Hypothalamus (tissue), 51 donors: ENCODE data around the gene RNF144A.

Experiments used
- DNase-seq, 51 donors: peaks; one replicate each; lab custom pipeline; 2025; lab: John Stamatoyannopoulos, UW

The RNF144A gene

DNA sequence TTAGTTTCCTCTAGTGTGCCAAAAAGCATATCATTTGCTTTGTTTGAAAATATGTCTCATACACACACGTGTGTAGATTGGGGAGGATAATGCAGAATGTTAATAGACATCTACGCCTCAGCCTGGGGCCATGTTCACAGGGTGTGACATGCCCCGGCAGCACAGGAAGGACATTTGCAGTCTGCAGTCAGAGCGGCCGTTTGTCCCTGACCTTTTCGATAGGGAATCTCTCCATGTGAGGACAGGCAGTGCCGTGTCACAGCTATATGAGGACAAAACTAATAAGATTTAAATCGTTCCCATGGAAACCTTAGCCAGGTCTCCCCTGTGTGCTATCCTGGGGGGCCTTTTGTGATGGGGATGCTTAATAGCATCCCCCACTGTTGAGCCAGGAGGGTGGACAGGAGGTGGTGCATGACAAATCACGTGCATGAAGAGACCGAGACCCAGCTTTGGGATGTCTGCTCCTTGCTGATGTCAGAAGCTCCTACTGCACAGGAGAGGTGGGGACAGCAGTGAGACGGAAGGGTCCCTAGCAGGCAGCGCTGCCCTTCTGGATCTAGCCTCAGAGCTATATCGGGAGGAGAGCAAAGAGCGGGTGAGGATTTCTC, 100.6 kb downstream of the RNF144A start:
- peak in 1 of 51 donors; percentile 17 for DNase-seq

- peak in 3 of 51 donors; percentile 25 to 45 (median 27) for DNase-seq
Measured at GRCh38 chr2:7018282-7018701, 101.1 kb downstream of the RNF144A start.

DNA sequence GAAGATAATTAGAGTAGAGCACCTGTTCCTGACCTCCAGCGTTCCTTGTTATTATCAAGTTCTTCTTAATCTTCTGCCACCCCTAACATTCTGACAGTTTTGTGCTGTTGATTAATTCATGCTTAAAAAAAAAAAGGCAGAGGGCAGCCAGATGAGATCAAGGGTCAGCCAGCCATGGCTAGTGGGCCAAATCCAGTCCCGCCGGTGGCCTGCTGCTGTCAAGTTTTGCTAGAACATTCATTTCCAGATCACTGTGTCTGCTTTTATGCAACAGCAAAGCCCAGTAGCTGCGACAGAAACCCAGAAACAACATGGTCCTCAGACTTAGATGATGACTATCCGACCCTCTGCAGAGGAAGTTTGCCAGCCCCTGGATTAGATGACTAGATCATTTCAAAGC, 101.6 kb downstream of the RNF144A start:
- DNase-seq: no peak

GRCh38 chr2:7019191-7019590, 102.0 kb downstream of the RNF144A start:
- no peak for DNase-seq

GRCh38 chr2:7020059-7020458, 102.8 kb downstream of the RNF144A start:
- DNase-seq: no peak

- DNase-seq: no peak
Measured at GRCh38 chr2:7020468-7020867, 103.3 kb downstream of the RNF144A start.

- no peak for DNase-seq
Measured at GRCh38 chr2:7020939-7021470, 103.8 kb downstream of the RNF144A start.

GRCh38 chr2:7022492-7023385, 105.5 kb downstream of the RNF144A start:
- DNase-seq: peak in 1 of 51 donors; percentile 66

DNA sequence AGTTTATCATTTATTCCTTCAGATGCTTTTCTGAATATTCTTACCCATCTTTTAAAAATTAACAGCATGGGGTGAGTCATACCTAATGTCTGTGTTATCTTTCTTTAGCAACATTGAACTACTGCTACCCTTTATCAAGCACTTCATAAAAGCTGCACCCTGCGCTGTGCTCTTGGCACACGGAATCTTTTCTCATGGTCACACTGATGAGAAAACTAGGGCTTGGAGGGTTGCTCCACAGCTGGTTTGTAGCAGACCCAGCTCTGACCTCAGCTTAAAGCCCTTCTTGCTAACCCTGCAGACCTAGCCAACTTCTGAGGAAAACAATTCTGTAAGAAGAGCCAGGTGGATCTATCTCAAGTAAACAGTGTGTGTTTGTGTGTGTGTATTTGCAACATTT, 106.3 kb downstream of the RNF144A start:
- no peak for DNase-seq

- DNase-seq: no peak
Measured at GRCh38 chr2:7024261-7024660, 107.0 kb downstream of the RNF144A start.

- DNase-seq: no peak
Measured at GRCh38 chr2:7025082-7025481, 107.9 kb downstream of the RNF144A start.

GRCh38 chr2:7026742-7027141, 109.5 kb downstream of the RNF144A start:
- no peak for DNase-seq

DNA sequence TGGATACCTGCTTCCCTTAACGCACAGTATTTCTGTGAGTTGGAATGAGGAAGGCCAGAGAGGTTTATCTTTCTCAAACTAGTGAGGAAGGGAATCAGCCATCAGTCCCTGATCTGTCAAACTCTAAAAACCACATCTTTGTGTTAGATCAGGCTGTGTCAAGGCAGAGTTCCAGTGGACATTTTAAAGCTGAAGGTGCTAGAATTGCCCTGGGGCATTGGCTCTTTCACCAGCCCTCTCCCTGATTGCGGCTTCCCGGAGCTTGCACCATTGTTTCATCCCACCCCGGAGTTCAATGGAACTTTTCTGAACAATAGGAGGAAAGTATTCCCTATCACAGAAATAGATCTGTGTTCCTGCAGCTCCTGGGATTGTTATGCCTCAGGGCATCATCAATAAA, 110.2 kb downstream of the RNF144A start:
- DNase-seq: no peak

GRCh38 chr2:7027956-7028655, 110.9 kb downstream of the RNF144A start:
- DNase-seq: no peak

- no peak for DNase-seq
Measured at GRCh38 chr2:7028846-7029245, 111.6 kb downstream of the RNF144A start.

DNA sequence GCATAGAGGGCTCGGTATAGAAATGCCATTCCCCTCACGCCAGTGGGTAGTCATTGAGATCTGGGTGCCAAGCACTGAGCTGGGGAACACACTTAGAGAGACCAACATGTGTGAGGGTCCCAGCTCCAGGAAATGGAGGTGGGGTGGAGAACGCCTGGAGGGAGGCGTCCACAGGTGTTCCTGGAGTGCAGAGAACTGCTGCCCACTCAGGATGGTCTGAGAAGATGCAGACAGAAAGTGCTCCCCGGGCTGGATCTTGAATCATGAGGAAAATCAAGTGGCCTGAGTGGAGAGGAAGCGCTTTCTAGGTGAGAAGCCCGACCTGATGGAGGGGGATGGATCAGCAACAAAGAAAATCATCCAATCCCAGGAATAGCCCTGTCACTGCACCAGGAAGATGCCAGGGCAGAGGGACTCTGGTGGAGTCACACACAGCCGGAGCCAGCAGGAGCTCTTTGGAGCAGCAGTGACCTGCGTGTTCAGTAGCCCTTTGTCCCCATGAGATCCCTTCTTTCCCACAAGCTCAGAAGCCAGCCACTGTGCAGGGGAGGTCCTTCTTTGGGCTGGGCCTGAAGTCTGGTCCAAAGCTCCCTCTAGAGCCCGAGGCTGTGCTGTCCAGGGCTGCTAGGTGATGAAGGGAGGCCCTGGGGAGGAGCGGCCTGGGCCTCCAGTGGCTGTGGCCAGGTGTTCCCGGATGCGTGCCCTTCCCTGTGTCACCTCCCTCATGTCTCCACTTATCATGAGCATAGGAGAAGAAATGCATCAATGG, 112.3 kb downstream of the RNF144A start:
- peak in 13 of 51 donors; percentile 19 to 50 (median 35) for DNase-seq

DNA sequence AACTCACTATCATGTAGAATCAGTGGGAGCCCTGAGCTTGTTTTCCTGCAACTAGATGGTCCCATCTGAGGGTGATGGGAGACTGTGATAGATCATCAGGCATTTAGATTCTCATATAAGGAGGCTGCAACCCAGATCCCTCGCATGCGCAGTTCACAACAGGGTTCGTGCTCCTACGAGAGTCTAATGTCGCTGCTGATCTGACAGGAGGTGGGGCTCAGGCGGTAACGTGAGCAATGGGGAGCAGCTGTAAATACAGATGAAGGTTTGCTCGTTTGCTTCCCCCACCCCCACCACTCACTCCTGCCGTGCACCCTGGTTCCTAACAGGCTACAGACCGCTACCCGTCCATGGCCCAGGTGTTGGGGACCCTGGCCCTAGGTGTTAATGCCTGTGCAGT, 113.6 kb downstream of the RNF144A start:
- DNase-seq: no peak

DNA sequence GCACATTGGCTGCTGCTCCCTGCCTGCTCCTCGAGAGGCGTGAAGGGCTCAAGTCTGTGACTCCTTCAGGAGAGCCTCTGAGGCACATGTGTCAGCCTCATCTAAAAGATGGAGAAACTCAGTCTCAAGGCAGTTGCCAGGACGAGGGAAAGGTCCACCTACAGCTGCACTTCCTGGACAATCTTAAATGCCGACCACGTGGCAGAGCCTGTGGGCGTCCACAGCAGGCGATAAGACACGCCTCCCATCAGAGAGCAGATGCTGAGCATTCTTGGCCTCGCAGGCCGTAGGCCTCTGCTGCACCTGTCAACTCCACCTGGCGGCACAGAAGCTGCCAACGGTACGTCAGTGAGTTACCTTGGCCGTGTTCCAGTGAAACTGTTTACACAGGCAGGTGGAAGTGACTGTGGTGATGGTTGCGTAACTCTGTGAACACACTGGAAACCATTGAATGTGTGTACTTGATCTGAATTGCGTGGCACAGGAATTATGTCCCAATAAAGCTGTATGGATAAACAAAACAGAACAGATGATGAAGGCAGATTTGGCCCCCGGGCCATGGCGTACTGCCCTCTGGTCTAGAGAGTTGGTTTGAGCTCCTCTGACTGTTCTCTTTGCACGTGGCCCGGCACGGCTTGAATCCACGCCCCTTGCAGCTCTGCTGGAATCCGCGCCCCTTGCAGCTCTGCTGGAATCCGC, 114.5 kb downstream of the RNF144A start:
- DNase-seq: no peak

GRCh38 chr2:7032371-7032770, 115.2 kb downstream of the RNF144A start:
- no peak for DNase-seq
